Activated CD4-positive, alpha-beta T cell treated with anti-CD3 and anti-CD28 coated beads, Interleukin-2, amount 10 ng/mL, durations not matched to agents 7 days and 5 days (primary cell): ENCODE measurements around the gene BNIP5. TPM values are rescaled to one million over a fixed set of nuclear protein-coding genes. Genes with fewer than 3 reads are reported as not detected.

Experiments
- CTCF ChIA-PET: fragments of 350-600 bp; sonication (Branson Sonifier 250); formaldehyde crosslinking; loops from one replicate; lab custom pipeline; 2021; ENCODE audit warnings: antibody characterized with exemption; lab: Charles Lee
- POLR2A ChIA-PET: fragments of 350-600 bp; sonication (Branson Sonifier 250); formaldehyde crosslinking; loops from one replicate; lab custom pipeline; 2021; ENCODE audit warnings: antibody characterized with exemption; lab: Charles Lee
- DNase-seq: peaks from one replicate; pipeline ENCODE4 v3.0.0-alpha.2; 2020
- H3K27ac Mint-ChIP-seq: one replicate; pipeline ENCODE4 v1.8.0; 2021; ENCODE audit warnings: mild to moderate bottlenecking, moderate library complexity, mixed read lengths
- H3K27me3 Mint-ChIP-seq: one replicate; pipeline ENCODE4 v1.8.0; 2021; ENCODE audit warnings: mixed read lengths
- H3K36me3 Mint-ChIP-seq: one replicate; pipeline ENCODE4 v1.8.0; 2021; ENCODE audit warnings: low read depth, mixed read lengths
- H3K4me1 Mint-ChIP-seq: one replicate; pipeline ENCODE4 v1.8.0; 2021; ENCODE audit warnings: mixed read lengths
- H3K4me3 Mint-ChIP-seq: one replicate; pipeline ENCODE4 v1.8.0; 2021; ENCODE audit warnings: mild to moderate bottlenecking, moderate library complexity, mixed read lengths
- H3K9me3 Mint-ChIP-seq: one replicate; pipeline ENCODE4 v1.8.0; 2021; ENCODE audit warnings: mixed read lengths
- total RNA-seq, 2 experiments: library from RNA; stranded (reverse); gene quantifications; one replicate each; pipeline ENCODE4 v1.2.3, GENCODE V29; 2021

BNIP5 gene
- total RNA-seq, 2 experiments from 2014 or later = not detected

GRCh38 chr6:36313649-36313936 is 23.1 kb downstream of the BNIP5 start:
- Mint-ChIP-seq H3K36me3 (no peaks in the 10 kb centered on the region), H3K27ac (no peak overlapping the region), H3K9me3 (no peaks in the 10 kb centered on the region), H3K27me3 (peaks cover 9% of the 10 kb centered on the region), H3K4me1 (peaks cover 2% of the 10 kb centered on the region), H3K4me3 (no peak overlapping the region)
- DNase-seq = no peak
- ChIA-PET POLR2A (no interaction called here), CTCF (interaction anchor here (0.6 kb wide), 2 partner anchors 179 to 201 kb away, joined by 3 to 4 read pairs; no protein-coding TSS in a partner anchor)

GRCh38 chr6:36312854-36313648 is 23.6 kb downstream of the BNIP5 start:
- Mint-ChIP-seq H3K4me1 (peaks cover 2% of the 10 kb centered on the region), H3K36me3 (no peaks in the 10 kb centered on the region), H3K27ac (no peak overlapping the region), H3K27me3 (peaks cover 9% of the 10 kb centered on the region), H3K9me3 (no peaks in the 10 kb centered on the region), H3K4me3 (no peak overlapping the region)
- ChIA-PET CTCF (interaction anchor here (1.2 to 1.3 kb wide), 2 partner anchors 11 to 14 kb away, joined by 3 to 4 read pairs; no protein-coding TSS in a partner anchor), POLR2A (no interaction called here)
- DNase-seq = no peak

- no peak overlapping the region for H3K27ac Mint-ChIP-seq
- no peaks in the 10 kb centered on the region for H3K9me3 Mint-ChIP-seq
- H3K27me3 Mint-ChIP-seq = peaks cover 2% of the 10 kb centered on the region
- H3K36me3 Mint-ChIP-seq = no peaks in the 10 kb centered on the region
- no peak for DNase-seq
- H3K4me3 Mint-ChIP-seq = no peak overlapping the region
- ChIA-PET CTCF (interaction anchor here (1.2 kb wide), 1 partner anchor 11 kb away, joined by 5 read pairs; no protein-coding TSS in a partner anchor), POLR2A (no interaction called here)
- peaks cover 2% of the 10 kb centered on the region for H3K4me1 Mint-ChIP-seq
Measured at GRCh38 chr6:36309900-36310299, 26.8 kb downstream of the BNIP5 start.

- H3K4me1 Mint-ChIP-seq = peaks cover 2% of the 10 kb centered on the region
- H3K27ac Mint-ChIP-seq = no peak overlapping the region
- no peak for DNase-seq
- no peaks in the 10 kb centered on the region for H3K9me3 Mint-ChIP-seq
- no peaks in the 10 kb centered on the region for H3K36me3 Mint-ChIP-seq
- ChIA-PET CTCF (interaction anchor here (1.2 to 1.3 kb wide), 3 partner anchors 12 to 32 kb away, joined by 3 to 5 read pairs (median 4); no protein-coding TSS in a partner anchor), POLR2A (no interaction called here)
- no peak overlapping the region for H3K4me3 Mint-ChIP-seq
- H3K27me3 Mint-ChIP-seq = peaks cover 2% of the 10 kb centered on the region
Measured at GRCh38 chr6:36309203-36309602, 27.5 kb downstream of the BNIP5 start.

- Mint-ChIP-seq H3K27me3 (peaks cover 2% of the 10 kb centered on the region), H3K9me3 (no peaks in the 10 kb centered on the region), H3K36me3 (no peaks in the 10 kb centered on the region), H3K27ac (no peak overlapping the region), H3K4me3 (no peak overlapping the region), H3K4me1 (peaks cover 2% of the 10 kb centered on the region)
- CTCF ChIA-PET = interaction anchor here (1.2 to 1.3 kb wide), 2 partner anchors 22 to 32 kb away, joined by 3 to 4 read pairs; no protein-coding TSS in a partner anchor
- DNase-seq = no peak
- POLR2A ChIA-PET = no interaction called here
Measured at GRCh38 chr6:36308514-36308913, 28.2 kb downstream of the BNIP5 start.

- ChIA-PET POLR2A (no interaction called here), CTCF (no interaction called here)
- no peak overlapping the region for H3K4me3 Mint-ChIP-seq
- H3K9me3 Mint-ChIP-seq = no peaks in the 10 kb centered on the region
- H3K27me3 Mint-ChIP-seq = peaks cover 2% of the 10 kb centered on the region
- no peak overlapping the region for H3K27ac Mint-ChIP-seq
- DNase-seq = no peak
- H3K36me3 Mint-ChIP-seq = no peaks in the 10 kb centered on the region
- peaks cover 8% of the 10 kb centered on the region for H3K4me1 Mint-ChIP-seq
Measured at GRCh38 chr6:36306375-36306774, 30.3 kb downstream of the BNIP5 start.

GRCh38 chr6:36305885-36306284 is 30.8 kb downstream of the BNIP5 start:
- ChIA-PET POLR2A (no interaction called here), CTCF (interaction anchor here (0.9 to 1.3 kb wide), 3 partner anchors 10 to 174 kb away, joined by 3 to 7 read pairs (median 5); no protein-coding TSS in a partner anchor)
- Mint-ChIP-seq H3K27ac (no peak overlapping the region), H3K4me1 (peaks cover 8% of the 10 kb centered on the region), H3K4me3 (no peak overlapping the region), H3K36me3 (no peaks in the 10 kb centered on the region), H3K9me3 (no peaks in the 10 kb centered on the region), H3K27me3 (no peaks in the 10 kb centered on the region)
- DNase-seq = no peak

- DNase-seq = peak; percentile 97
- Mint-ChIP-seq H3K27me3 (peaks cover 11% of the 10 kb centered on the region), H3K4me3 (no peak overlapping the region), H3K4me1 (peaks cover 6% of the 10 kb centered on the region), H3K27ac (no peak overlapping the region), H3K36me3 (no peaks in the 10 kb centered on the region), H3K9me3 (no peaks in the 10 kb centered on the region)
- CTCF ChIA-PET = interaction anchor here (0.6 to 3.3 kb wide), 27 partner anchors 8 to 365 kb away, joined by 3 to 12 read pairs (median 3); no protein-coding TSS in a partner anchor
- POLR2A ChIA-PET = no interaction called here
Measured at GRCh38 chr6:36302227-36302976, 34.3 kb downstream of the BNIP5 start.

GRCh38 chr6:36301781-36302180 is 34.9 kb downstream of the BNIP5 start:
- Mint-ChIP-seq H3K27me3 (peaks cover 11% of the 10 kb centered on the region), H3K4me3 (no peak overlapping the region), H3K4me1 (peaks cover 6% of the 10 kb centered on the region), H3K27ac (no peak overlapping the region), H3K9me3 (no peaks in the 10 kb centered on the region), H3K36me3 (no peaks in the 10 kb centered on the region)
- DNase-seq = no peak
- POLR2A ChIA-PET = no interaction called here
- CTCF ChIA-PET = interaction anchor here (0.6 to 3.3 kb wide), 24 partner anchors 9 to 517 kb away, joined by 3 to 12 read pairs (median 4); no protein-coding TSS in a partner anchor

- POLR2A ChIA-PET = no interaction called here
- DNase-seq = no peak
- Mint-ChIP-seq H3K36me3 (no peaks in the 10 kb centered on the region), H3K27ac (no peak overlapping the region), H3K4me1 (peaks cover 6% of the 10 kb centered on the region), H3K4me3 (no peak overlapping the region), H3K9me3 (no peaks in the 10 kb centered on the region), H3K27me3 (peaks cover 15% of the 10 kb centered on the region)
- CTCF ChIA-PET = interaction anchor here (0.6 to 3.3 kb wide), 3 partner anchors 8 to 516 kb away, joined by 3 to 12 read pairs (median 3); no protein-coding TSS in a partner anchor
Measured at GRCh38 chr6:36301085-36301658, 35.5 kb downstream of the BNIP5 start.

GRCh38 chr6:36298027-36298426 is 38.7 kb downstream of the BNIP5 start:
- peaks cover 27% of the 10 kb centered on the region for H3K27me3 Mint-ChIP-seq
- no peak overlapping the region for H3K4me3 Mint-ChIP-seq
- CTCF ChIA-PET = interaction anchor here (1.0 kb wide), 1 partner anchor 11 kb away, joined by 3 read pairs; no protein-coding TSS in a partner anchor
- H3K4me1 Mint-ChIP-seq = peaks cover 6% of the 10 kb centered on the region
- no peak for DNase-seq
- H3K27ac Mint-ChIP-seq = no peak overlapping the region
- POLR2A ChIA-PET = no interaction called here
- H3K36me3 Mint-ChIP-seq = no peaks in the 10 kb centered on the region
- no peaks in the 10 kb centered on the region for H3K9me3 Mint-ChIP-seq

GRCh38 chr6:36297511-36297910 is 39.2 kb downstream of the BNIP5 start:
- H3K36me3 Mint-ChIP-seq = no peaks in the 10 kb centered on the region
- no peak for DNase-seq
- peaks cover 3% of the 10 kb centered on the region for H3K4me1 Mint-ChIP-seq
- H3K27ac Mint-ChIP-seq = no peak overlapping the region
- CTCF ChIA-PET = interaction anchor here (0.9 to 1.3 kb wide), 4 partner anchors 7 to 166 kb away, joined by 3 to 4 read pairs (median 3); no protein-coding TSS in a partner anchor
- no peaks in the 10 kb centered on the region for H3K9me3 Mint-ChIP-seq
- peaks cover 27% of the 10 kb centered on the region for H3K27me3 Mint-ChIP-seq
- POLR2A ChIA-PET = no interaction called here
- no peak overlapping the region for H3K4me3 Mint-ChIP-seq
